Brain microvascular endothelial cell (primary cell): ENCODE results near the gene APBB2.

Experiments used
- DNase-seq: peaks from one replicate; pipeline ENCODE4 v3.0.0-alpha.2; 2020
- H3K27ac ChIP-seq: fragments of 250-450 bp; sonication (Bioruptor Pico); 2 replicates; pipeline ENCODE4 v1.5.1; 2020; ENCODE audit warnings: mild to moderate bottlenecking, moderate library complexity
- H3K27me3 ChIP-seq: fragments of 250-450 bp; sonication (Bioruptor Pico); replicated peaks from 2 replicates; pipeline ENCODE4 v1.5.1; 2020; ENCODE audit warnings: mild to moderate bottlenecking
- H3K36me3 ChIP-seq: fragments of 250-450 bp; sonication (Bioruptor Pico); replicated peaks from 2 replicates; pipeline ENCODE4 v1.5.1; 2020; ENCODE audit warnings: mild to moderate bottlenecking
- H3K4me3 ChIP-seq: 2 replicates; pipeline ENCODE4 v1.5.1; 2011; ENCODE audit warnings: low read depth, mild to moderate bottlenecking, control low read depth, low read length, moderate library complexity
- CTCF ChIP-seq: IDR thresholded peaks from 2 replicates; pipeline ENCODE4 v1.5.1; 2011; ENCODE audit warnings: low read depth, mild to moderate bottlenecking, moderate library complexity, low read length, control low read depth, inconsistent platforms; ENCODE audit errors: missing control alignments
- in situ Hi-C: cut with HindIII; loops from 2 replicates; pipeline ENCODE4 v1.10.0; 2017; ENCODE audit warnings: low sequenced_read_pairs, low pct_ligation_motif_present

Gene APBB2

GRCh38 chr4:40865696-40866095 lies 348.6 kb downstream of the APBB2 start:
- H3K4me3 ChIP-seq: no peak overlapping the region
- peaks cover 36% of the 10 kb centered on the region for H3K36me3 ChIP-seq
- H3K27me3 ChIP-seq: no peaks in the 10 kb centered on the region
- no peak overlapping the region for H3K27ac ChIP-seq
- TF ChIP-seq CTCF: no peak
- DNase-seq: no peak
- in situ Hi-C loops: no loop called here

DNA sequence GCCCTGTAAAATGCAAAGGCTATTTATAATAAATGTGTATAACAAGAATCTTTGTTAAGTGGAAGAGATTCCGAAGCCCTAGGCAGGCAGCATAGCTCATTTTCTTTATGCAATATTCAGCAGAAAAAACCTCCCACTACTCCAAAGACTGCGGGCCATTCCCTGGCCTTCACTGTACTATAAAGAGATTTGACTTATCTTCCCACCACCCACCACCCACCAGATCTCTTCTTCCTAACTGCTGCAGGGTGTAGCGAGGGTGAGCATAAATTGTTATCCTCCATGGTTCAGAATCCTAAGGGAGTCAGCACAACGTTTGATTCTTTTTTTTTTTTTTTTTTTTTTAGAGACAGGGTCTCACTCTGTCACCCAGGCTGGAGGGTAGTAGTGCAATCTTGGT lies 349.8 kb downstream of the APBB2 start:
- Histone ChIP-seq H3K27ac (no peak overlapping the region), H3K36me3 (peaks cover 43% of the 10 kb centered on the region), H3K4me3 (no peak overlapping the region), H3K27me3 (no peaks in the 10 kb centered on the region)
- DNase-seq: no peak
- in situ Hi-C loops: no loop called here
- no peak for TF ChIP-seq CTCF

DNA sequence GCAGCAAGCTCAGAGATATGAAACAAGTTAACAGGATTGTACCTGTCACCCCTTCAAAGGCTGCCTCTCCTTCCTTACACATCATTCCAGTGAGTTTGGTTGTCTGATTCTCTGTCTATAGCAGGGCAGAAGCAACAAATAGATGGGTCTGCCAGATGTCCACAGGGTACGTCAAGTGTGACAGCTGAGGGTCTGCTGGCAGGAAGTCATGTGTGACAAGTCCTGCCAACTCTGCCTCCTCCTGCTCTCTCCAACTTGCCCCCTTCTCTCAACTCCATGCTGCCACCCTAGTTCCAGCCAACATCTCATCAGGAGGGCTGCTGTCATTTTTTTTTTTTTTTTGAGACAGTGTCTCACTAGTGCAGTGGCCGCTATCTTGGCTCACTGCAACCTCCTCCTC lies 355.4 kb downstream of the APBB2 start:
- H3K27me3 ChIP-seq: no peaks in the 10 kb centered on the region
- in situ Hi-C loops: no loop called here
- H3K4me3 ChIP-seq: no peak overlapping the region
- H3K36me3 ChIP-seq: peaks cover 28% of the 10 kb centered on the region
- H3K27ac ChIP-seq: no peak overlapping the region
- DNase-seq: no peak
- no peak for TF ChIP-seq CTCF

GRCh38 chr4:40857956-40858355 lies 356.4 kb downstream of the APBB2 start:
- Histone ChIP-seq H3K27ac (no peak overlapping the region), H3K36me3 (peaks cover 30% of the 10 kb centered on the region)
- in situ Hi-C loops: no loop called here

GRCh38 chr4:40856840-40857362 lies 357.4 kb downstream of the APBB2 start:
- Histone ChIP-seq H3K27me3 (no peaks in the 10 kb centered on the region), H3K4me3 (peak overlapping the region; percentile 38), H3K27ac (no peak overlapping the region), H3K36me3 (peaks cover 28% of the 10 kb centered on the region)
- in situ Hi-C loops: no loop called here
- DNase-seq: no peak
- TF ChIP-seq CTCF: no peak

More at GRCh38 chr4:40857956-40858355, 356.4 kb downstream of the APBB2 start:
- Histone ChIP-seq H3K27me3 (no peaks in the 10 kb centered on the region), H3K4me3 (no peak overlapping the region)
- no peak for TF ChIP-seq CTCF
- no peak for DNase-seq

DNA sequence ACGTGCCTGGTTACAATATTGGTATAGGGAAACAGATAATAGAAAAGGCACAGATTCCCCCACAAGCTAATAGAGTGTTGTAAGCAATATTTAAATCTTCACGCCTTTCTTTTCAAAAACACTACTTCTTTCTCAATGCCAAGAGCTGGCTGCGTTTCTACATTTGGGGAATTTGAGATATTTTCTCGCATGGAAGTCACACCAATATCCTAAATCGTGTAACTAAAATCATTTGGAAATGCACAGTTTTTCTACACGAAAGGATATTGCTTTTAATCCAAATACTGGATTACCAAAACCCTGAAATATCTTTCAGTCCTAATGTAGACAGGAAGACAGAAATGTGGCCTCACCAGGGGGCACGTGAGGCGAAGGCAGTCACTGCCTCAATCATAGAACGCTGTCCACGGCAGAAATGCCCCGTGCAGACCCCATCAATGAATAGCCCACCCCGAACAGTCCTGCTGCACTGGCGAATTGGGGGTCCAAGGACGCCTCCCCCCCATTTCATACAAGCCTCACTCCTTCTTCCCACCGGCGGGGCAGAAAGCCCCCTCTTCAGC lies 358.0 kb downstream of the APBB2 start:
- in situ Hi-C loops: no loop called here
- Histone ChIP-seq H3K36me3 (peaks cover 28% of the 10 kb centered on the region), H3K27ac (no peak overlapping the region), H3K27me3 (no peaks in the 10 kb centered on the region), H3K4me3 (peak overlapping the region; percentile 38)
- DNase-seq: no peak
- TF ChIP-seq CTCF: no peak
